ENCODE measurements around the gene SPAG5.

The SPAG5 gene

DNA sequence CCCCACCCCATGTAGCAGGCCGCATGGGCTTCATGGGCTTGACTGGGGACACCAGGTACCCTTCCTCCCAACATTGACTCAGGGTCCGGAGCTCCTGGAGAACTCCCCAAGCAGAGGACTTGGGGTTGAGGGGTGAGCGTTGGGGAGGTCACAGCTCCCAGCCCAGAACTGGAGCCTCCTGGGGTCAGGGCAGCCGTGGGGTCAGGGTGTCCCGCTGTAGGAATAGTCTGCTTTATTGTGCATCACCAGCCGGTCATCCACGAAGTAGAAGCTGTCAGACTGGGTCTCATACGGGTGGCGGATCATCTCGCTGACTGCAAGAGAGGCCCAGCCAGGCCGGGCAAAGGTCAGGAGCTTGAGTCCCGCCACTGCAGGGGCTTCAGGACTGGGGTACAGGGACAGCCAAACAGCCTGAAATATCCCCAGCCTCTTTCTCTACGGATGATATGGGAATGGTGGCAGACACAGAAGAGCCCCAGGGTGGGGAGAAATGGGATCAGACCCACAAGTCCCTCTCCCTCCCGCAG, 51.7 kb downstream of the SPAG5 start:
- TF ChIP-seq, protein P1, sequence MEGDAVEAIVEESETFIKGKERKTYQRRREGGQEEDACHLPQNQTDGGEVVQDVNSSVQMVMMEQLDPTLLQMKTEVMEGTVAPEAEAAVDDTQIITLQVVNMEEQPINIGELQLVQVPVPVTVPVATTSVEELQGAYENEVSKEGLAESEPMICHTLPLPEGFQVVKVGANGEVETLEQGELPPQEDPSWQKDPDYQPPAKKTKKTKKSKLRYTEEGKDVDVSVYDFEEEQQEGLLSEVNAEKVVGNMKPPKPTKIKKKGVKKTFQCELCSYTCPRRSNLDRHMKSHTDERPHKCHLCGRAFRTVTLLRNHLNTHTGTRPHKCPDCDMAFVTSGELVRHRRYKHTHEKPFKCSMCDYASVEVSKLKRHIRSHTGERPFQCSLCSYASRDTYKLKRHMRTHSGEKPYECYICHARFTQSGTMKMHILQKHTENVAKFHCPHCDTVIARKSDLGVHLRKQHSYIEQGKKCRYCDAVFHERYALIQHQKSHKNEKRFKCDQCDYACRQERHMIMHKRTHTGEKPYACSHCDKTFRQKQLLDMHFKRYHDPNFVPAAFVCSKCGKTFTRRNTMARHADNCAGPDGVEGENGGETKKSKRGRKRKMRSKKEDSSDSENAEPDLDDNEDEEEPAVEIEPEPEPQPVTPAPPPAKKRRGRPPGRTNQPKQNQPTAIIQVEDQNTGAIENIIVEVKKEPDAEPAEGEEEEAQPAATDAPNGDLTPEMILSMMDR (conservative IDR thresholded peaks at IDR 0.05): no peak
- no peak for TF ChIP-seq ZFX (IDR thresholded peaks at IDR 0.05)
- H3K27ac ChIP-seq: no peak overlapping the region

DNA sequence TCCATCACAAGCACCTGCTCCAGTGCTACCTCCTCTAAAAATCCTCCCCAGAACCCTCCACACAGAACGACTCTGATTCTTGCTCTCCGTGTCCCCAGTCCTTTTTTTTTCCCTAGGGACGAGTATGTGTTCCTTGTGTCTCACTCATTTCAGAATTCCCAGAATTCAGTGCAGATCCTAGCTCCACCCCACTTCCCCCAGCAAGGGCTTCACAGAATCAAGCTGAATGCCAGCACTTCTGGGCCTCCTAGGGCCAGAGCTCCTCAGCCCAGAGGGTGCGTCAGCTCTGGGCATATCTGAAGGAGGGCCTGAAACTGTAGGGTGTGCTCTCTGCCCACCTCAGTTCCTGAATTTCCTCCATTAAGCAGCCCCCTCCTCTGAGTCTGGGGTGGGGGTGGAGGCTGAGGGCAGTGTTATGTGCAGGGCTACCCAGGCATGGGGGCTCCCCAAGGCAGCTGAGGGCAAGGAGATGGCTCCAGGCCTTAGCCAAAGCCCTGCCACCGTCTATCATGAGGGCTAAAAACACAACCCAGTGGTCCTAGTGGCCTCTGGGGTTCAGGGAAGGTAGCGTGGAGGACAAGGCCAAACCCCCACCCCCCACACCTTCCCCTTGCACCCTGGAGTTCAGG, 52.9 kb downstream of the SPAG5 start:
- TF ChIP-seq, protein P1 (conservative IDR thresholded peaks at IDR 0.05): no peak
- TF ChIP-seq ZFX (IDR thresholded peaks at IDR 0.05): no peak
- H3K27ac ChIP-seq: no peak overlapping the region

DNA sequence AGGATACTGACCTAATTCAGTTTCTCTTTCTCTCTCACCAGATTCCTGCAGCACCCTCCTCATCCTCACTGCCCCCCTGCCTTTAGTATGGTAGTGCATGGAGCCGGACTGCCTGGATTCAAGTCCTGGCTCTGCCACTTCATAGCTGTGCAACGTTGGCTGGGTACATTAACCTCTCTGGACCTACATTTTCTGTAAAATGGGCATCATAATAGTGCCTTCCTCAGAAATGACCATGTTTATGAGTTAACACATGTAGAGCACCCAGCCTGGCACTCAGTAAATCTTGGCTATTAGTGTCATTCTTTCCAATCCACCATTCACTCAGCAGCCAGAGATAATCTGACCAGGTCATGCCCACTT, 53.7 kb downstream of the SPAG5 start:
- TF ChIP-seq, protein P1 (conservative IDR thresholded peaks at IDR 0.05): no peak
- no peak for TF ChIP-seq ZFX (IDR thresholded peaks at IDR 0.05)
- no peak overlapping the region for H3K27ac ChIP-seq

DNA sequence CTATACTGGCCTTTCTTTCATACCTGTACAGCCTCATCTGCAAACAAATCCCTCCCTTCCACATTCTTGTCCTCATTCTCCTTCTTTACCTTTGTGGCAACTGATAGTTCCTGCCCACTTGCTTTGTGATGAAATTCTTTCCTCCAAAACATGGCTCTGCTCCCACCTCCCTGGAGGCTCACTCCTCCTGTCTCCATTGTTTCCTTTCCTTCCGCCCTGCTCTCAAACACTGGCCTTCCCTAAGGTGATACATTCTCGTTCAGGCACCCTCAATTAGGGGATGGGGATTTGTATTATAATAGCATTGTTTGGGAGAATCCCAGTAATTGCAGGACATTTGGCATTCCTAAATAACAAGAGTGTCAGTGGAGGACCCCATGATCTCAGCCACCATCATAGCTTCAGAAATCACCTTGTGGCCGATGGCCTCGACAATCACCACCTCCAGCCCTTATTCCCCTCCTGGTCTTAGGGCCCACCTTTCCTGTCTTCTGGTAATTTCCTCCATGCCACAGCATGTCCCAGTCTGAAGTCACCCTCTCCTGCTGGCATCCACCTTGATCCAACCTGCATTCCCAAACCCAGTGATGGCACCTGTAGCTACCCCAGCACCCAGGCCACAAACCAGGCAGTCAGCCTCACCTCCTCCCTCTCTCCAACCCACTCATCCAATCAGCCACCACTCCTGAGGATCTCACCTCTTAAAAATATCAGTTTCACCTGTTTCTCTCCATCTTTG, 54.3 kb downstream of the SPAG5 start:
- TF ChIP-seq, protein P1 (conservative IDR thresholded peaks at IDR 0.05): no peak
- no peak for TF ChIP-seq ZFX (IDR thresholded peaks at IDR 0.05)
- no peak overlapping the region for H3K27ac ChIP-seq

DNA sequence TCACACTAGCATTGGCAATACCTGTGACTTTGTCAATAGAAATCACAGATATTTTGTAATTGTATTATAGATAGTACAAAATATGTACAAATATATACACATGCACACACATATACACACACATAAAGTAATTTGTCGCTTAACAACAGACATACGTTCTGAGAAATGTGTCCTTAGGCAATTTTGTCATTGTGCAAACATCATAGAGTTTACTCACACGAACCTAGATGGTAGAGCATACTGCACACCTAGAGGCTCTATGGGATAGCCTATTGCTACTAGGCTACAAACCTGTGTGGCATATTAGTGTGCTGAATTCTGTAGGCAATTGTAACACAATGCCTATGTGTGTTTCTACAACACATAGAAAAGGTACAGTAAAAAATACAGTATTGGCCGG, 57.4 kb downstream of the SPAG5 start:
- no peak overlapping the region for H3K27ac ChIP-seq
- TF ChIP-seq, protein P1 (conservative IDR thresholded peaks at IDR 0.05): no peak
- no peak for TF ChIP-seq ZFX (IDR thresholded peaks at IDR 0.05)

DNA sequence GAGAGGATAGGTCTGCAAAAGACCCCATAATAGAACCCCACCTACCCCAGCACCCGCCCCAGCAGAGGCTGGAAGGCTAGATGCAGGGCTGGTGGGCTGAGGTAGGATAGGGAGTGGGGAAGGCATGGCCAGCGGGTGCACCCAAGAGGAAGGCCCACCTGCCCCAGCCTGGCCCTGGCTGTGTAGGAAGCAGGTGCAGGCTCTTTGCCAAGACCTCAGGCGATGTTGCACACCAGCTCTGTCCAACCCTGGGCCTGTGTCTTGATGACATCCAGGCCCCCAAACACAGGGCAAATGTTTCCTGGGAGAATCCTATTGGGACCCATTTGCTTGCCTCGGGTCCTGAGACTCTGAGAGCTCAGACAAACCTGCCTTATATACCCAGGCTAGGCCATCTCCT, 58.6 kb downstream of the SPAG5 start:
- TF ChIP-seq, protein P1 (conservative IDR thresholded peaks at IDR 0.05): no peak
- no peak for TF ChIP-seq ZFX (IDR thresholded peaks at IDR 0.05)
- H3K27ac ChIP-seq: no peak overlapping the region

DNA sequence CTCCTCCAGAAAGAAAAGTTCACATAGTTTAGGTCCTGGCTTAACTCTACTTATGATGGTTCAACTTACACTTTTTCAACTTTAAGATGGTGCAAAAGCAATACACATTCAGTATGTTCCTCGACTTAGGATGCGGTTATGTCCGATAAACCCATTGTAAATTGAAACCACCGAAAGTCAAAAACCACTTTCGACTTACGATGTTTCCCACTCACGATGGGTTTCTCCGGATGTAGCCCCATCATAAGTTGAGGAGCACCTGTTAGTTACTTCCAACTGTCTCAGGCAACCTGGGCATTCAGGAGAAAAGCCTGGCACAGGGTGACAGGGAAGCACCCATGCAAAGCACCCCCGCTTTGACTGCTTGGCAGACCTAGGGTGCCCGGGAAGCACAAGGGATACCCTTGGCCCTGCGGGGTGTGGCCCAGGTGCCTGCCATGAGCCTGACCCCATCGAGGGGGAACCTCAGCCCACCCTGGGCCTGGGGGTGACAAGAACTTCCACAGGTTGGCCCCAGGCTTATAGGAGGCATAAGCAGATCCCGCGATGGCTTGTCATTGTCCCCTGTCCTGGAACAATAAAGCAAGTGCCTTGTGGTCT, 60.4 kb downstream of the SPAG5 start:
- no peak overlapping the region for H3K27ac ChIP-seq
- TF ChIP-seq, protein P1 (conservative IDR thresholded peaks at IDR 0.05): no peak
- TF ChIP-seq ZFX (IDR thresholded peaks at IDR 0.05): no peak
